ENCODE measurements around the gene SOWAHC. TPM values are rescaled to one million over a fixed set of nuclear protein-coding genes. Genes with fewer than 3 reads are reported as not detected.

Gene SOWAHC
- total and polyA plus RNA-seq, 2 of the 13 experiments (the other 11 are each of a cell fraction or from before 2014, with no cell fraction given), result 21.2 to 22.5 TPM

GRCh38 chr2:109644571-109645275 lies 30.6 kb downstream of the SOWAHC start (continued):
- TF ChIP-seq MTA1 (CRISPR knock-in tag; IDR thresholded peaks at IDR 0.05; ENCODE audit: borderline replicate concordance) (peak; percentile 86), SRF (IDR thresholded peaks at IDR 0.05; ENCODE audit: low read depth, low read length) (peak; percentile 38; the same call in 1 of the 2 replicates), NR2C2 (CRISPR knock-in tag; IDR thresholded peaks at IDR 0.05; ENCODE audit: borderline replicate concordance) (peak; percentile 74), MED8 (CRISPR knock-in tag; IDR thresholded peaks at IDR 0.05; ENCODE audit: insufficient replicate concordance) (peak; percentile 96), REXO4 (CRISPR knock-in tag; IDR thresholded peaks at IDR 0.05; ENCODE audit: borderline replicate concordance) (no peak), MTF1 (CRISPR knock-in tag; IDR thresholded peaks at IDR 0.05) (peak; percentile 86; the same call in 1 of the 2 replicates), ZKSCAN5 (CRISPR knock-in tag; IDR thresholded peaks at IDR 0.05) (peak; percentile 77), SATB2 (CRISPR knock-in tag; IDR thresholded peaks at IDR 0.05) (no peak; the same call in 1 of the 2 replicates), ZBTB43 (CRISPR knock-in tag; conservative IDR thresholded peaks at IDR 0.05) (peak; percentile 96), SYNCRIP (IDR thresholded peaks at IDR 0.05; ENCODE audit: insufficient read depth, low read depth, low read length) (no peak), THAP11 (CRISPR knock-in tag; IDR thresholded peaks at IDR 0.05) (peak; percentile 86), ZNF549 (CRISPR knock-in tag; IDR thresholded peaks at IDR 0.05) (no peak), SAFB2 (CRISPR knock-in tag; IDR thresholded peaks at IDR 0.05; ENCODE audit: borderline replicate concordance, low read depth) (peak; percentile 95; the same call in 1 of the 2 replicates), REPIN1 (CRISPR knock-in tag; IDR thresholded peaks at IDR 0.05; ENCODE audit: borderline replicate concordance, low read depth) (peak; percentile 99), NBN (conservative IDR thresholded peaks at IDR 0.05) (no peak), ZNF30 (CRISPR knock-in tag; IDR thresholded peaks at IDR 0.05) (no peak), ZNF781 (CRISPR knock-in tag; IDR thresholded peaks at IDR 0.05; ENCODE audit: borderline replicate concordance, not compliant biosample characterization) (peak; percentile 87), ZNF276 (CRISPR knock-in tag; IDR thresholded peaks at IDR 0.05; ENCODE audit: low read depth) (no peak), ZNF496 (CRISPR knock-in tag; IDR thresholded peaks at IDR 0.05; ENCODE audit: insufficient replicate concordance) (no peak), ZNF775 (CRISPR knock-in tag; IDR thresholded peaks at IDR 0.05; ENCODE audit: borderline replicate concordance) (no peak), MATR3 (CRISPR knock-in tag; IDR thresholded peaks at IDR 0.05) (no peak), TSC22D2 (CRISPR knock-in tag; IDR thresholded peaks at IDR 0.05; ENCODE audit: borderline replicate concordance) (peak; percentile 96; the same call in 1 of the 2 replicates), CBX1 (IDR thresholded peaks at IDR 0.05; ENCODE audit: low read depth) (peak; percentile 78), MAX (IDR thresholded peaks at IDR 0.05) (peak; percentile 92), ZNF660 (CRISPR knock-in tag; IDR thresholded peaks at IDR 0.05; ENCODE audit: borderline replicate concordance, low read depth) (no peak), ZMYM3 (CRISPR knock-in tag; IDR thresholded peaks at IDR 0.05) (peak; percentile 96)
